Measurements from ENCODE around the gene ARHGAP40.
A peak's percentile ranks its signal among the peaks of the same experiment; 100 is the strongest.

ARHGAP40 gene

GRCh38 chr20:38631155-38632022 is 29.8 kb downstream of the ARHGAP40 start (continued):
- TF ChIP-seq, protein P1, sequence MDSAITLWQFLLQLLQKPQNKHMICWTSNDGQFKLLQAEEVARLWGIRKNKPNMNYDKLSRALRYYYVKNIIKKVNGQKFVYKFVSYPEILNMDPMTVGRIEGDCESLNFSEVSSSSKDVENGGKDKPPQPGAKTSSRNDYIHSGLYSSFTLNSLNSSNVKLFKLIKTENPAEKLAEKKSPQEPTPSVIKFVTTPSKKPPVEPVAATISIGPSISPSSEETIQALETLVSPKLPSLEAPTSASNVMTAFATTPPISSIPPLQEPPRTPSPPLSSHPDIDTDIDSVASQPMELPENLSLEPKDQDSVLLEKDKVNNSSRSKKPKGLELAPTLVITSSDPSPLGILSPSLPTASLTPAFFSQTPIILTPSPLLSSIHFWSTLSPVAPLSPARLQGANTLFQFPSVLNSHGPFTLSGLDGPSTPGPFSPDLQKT (IDR thresholded peaks at IDR 0.05; ENCODE audit: borderline replicate concordance, low read depth, low read length) = no peak
- TF ChIP-seq ZNF585B (tag by site-specific recombination; IDR thresholded peaks at IDR 0.05) (no peak), ZFHX2 (tag by site-specific recombination; conservative IDR thresholded peaks at IDR 0.05) (peak; percentile 71), GLIS1 (tag by site-specific recombination; IDR thresholded peaks at IDR 0.05) (peak; percentile 46; the same call in 1 of the 2 replicates), ZNF138 (tag by site-specific recombination; IDR thresholded peaks at IDR 0.05; ENCODE audit: borderline replicate concordance) (no peak)
- TF ChIP-seq, protein P2, sequence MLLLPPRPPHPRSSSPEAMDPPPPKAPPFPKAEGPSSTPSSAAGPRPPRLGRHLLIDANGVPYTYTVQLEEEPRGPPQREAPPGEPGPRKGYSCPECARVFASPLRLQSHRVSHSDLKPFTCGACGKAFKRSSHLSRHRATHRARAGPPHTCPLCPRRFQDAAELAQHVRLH (tag by site-specific recombination; IDR thresholded peaks at IDR 0.05) = no peak

DNA sequence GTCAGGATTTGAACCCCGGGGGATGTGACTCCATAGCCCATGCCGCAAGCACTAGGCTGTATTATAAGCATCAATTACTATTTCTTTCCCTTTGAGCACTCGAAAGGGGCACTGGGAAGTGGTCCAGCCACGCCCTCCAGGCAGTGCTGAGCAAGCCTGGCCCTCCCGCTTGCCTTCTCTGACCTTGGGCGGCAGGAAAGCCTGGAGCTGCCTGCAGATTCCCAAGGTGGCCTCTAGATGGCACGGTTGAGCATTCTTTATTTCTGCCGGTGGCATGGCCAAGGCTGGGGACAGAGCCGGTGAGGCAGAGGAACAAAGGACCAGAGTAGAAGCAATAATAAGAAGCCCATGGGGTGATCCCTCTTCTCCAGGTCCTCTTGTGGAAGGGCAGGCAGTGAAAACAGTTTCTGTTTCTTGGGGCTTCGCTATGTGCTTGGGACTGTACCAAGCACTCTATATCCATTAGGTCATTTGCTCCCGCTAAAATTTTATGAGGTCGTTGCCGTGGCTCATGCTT is 32.0 kb downstream of the ARHGAP40 start:
- H3K4me1 ChIP-seq (ENCODE audit: control insufficient read depth, insufficient read depth, low read length) = no peaks in the 10 kb centered on the region
- CTCF ChIA-PET = interaction anchor here (0.8 to 2.6 kb wide), 9 partner anchors 14 to 261 kb away, joined by 3 to 9 read pairs (median 5); no protein-coding TSS in a partner anchor
- POLR2A ChIA-PET = no interaction called here
- no peaks in the 10 kb centered on the region for H3K36me3 ChIP-seq (ENCODE audit: control insufficient read depth in 2 of 2, insufficient read depth in 1 of 2, low read length in 2 of 2)
- TF ChIP-seq, protein P3, sequence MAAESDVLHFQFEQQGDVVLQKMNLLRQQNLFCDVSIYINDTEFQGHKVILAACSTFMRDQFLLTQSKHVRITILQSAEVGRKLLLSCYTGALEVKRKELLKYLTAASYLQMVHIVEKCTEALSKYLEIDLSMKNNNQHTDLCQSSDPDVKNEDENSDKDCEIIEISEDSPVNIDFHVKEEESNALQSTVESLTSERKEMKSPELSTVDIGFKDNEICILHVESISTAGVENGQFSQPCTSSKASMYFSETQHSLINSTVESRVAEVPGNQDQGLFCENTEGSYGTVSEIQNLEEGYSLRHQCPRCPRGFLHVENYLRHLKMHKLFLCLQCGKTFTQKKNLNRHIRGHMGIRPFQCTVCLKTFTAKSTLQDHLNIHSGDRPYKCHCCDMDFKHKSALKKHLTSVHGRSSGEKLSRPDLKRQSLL (tag by site-specific recombination; IDR thresholded peaks at IDR 0.05) = no peak
- TF ChIP-seq ZNF768 (tag by site-specific recombination; IDR thresholded peaks at IDR 0.05) (peak; percentile 95), KLF16 (tag by site-specific recombination; IDR thresholded peaks at IDR 0.05) (peak; percentile 26; the same call in 1 of the 2 replicates), KLF9 (tag by site-specific recombination; IDR thresholded peaks at IDR 0.05; ENCODE audit: low read depth) (0 out of 2 replicates have a peak, but pooled peaks have one; percentile 34), ZNF654 (tag by site-specific recombination; IDR thresholded peaks at IDR 0.05; ENCODE audit: low read depth) (peak; percentile 52), ZNF335 (tag by site-specific recombination; conservative IDR thresholded peaks at IDR 0.05) (peak; percentile 38; the same call in 1 of the 2 replicates), ZNF157 (tag by site-specific recombination; IDR thresholded peaks at IDR 0.05) (no peak), ZNF211 (tag by site-specific recombination; IDR thresholded peaks at IDR 0.05; ENCODE audit: low read depth) (no peak), ZBTB7A (tag by site-specific recombination; IDR thresholded peaks at IDR 0.05; ENCODE audit: low read depth) (no peak), SP7 (tag by site-specific recombination; IDR thresholded peaks at IDR 0.05) (0 out of 2 replicates have a peak, but pooled peaks have one; percentile 31), ZNF121 (tag by site-specific recombination; IDR thresholded peaks at IDR 0.05) (no peak), ZBTB49 (tag by site-specific recombination; IDR thresholded peaks at IDR 0.05; ENCODE audit: low read depth) (no peak)
- TF ChIP-seq, protein P4, sequence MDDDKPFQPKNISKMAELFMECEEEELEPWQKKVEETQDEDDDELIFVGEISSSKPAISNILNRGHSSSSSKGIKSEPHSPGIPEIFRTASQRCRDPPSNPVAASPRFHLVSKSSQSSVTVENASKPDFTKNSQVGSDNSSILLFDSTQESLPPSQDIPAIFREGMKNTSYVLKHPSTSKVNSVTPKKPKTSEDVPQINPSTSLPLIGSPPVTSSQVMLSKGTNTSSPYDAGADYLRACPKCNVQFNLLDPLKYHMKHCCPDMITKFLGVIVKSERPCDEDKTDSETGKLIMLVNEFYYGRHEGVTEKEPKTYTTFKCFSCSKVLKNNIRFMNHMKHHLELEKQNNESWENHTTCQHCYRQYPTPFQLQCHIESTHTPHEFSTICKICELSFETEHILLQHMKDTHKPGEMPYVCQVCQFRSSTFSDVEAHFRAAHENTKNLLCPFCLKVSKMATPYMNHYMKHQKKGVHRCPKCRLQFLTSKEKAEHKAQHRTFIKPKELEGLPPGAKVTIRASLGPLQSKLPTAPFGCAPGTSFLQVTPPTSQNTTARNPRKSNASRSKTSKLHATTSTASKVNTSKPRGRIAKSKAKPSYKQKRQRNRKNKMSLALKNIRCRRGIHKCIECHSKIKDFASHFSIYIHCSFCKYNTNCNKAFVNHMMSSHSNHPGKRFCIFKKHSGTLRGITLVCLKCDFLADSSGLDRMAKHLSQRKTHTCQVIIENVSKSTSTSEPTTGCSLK (tag by site-specific recombination; IDR thresholded peaks at IDR 0.05) = no peak
- TF ChIP-seq, protein P5, sequence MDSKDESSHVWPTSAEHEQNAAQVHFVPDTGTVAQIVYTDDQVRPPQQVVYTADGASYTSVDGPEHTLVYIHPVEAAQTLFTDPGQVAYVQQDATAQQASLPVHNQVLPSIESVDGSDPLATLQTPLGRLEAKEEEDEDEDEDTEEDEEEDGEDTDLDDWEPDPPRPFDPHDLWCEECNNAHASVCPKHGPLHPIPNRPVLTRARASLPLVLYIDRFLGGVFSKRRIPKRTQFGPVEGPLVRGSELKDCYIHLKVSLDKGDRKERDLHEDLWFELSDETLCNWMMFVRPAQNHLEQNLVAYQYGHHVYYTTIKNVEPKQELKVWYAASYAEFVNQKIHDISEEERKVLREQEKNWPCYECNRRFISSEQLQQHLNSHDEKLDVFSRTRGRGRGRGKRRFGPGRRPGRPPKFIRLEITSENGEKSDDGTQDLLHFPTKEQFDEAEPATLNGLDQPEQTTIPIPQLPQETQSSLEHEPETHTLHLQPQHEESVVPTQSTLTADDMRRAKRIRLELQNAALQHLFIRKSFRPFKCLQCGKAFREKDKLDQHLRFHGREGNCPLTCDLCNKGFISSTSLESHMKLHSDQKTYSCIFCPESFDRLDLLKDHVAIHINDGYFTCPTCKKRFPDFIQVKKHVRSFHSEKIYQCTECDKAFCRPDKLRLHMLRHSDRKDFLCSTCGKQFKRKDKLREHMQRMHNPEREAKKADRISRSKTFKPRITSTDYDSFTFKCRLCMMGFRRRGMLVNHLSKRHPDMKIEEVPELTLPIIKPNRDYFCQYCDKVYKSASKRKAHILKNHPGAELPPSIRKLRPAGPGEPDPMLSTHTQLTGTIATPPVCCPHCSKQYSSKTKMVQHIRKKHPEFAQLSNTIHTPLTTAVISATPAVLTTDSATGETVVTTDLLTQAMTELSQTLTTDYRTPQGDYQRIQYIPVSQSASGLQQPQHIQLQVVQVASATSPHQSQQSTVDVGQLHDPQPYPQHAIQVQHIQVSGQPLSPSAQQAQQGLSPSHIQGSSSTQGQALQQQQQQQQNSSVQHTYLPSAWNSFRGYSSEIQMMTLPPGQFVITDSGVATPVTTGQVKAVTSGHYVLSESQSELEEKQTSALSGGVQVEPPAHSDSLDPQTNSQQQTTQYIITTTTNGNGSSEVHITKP (tag by site-specific recombination; IDR thresholded peaks at IDR 0.05) = peak; percentile 48
- TF ChIP-seq, protein P6, sequence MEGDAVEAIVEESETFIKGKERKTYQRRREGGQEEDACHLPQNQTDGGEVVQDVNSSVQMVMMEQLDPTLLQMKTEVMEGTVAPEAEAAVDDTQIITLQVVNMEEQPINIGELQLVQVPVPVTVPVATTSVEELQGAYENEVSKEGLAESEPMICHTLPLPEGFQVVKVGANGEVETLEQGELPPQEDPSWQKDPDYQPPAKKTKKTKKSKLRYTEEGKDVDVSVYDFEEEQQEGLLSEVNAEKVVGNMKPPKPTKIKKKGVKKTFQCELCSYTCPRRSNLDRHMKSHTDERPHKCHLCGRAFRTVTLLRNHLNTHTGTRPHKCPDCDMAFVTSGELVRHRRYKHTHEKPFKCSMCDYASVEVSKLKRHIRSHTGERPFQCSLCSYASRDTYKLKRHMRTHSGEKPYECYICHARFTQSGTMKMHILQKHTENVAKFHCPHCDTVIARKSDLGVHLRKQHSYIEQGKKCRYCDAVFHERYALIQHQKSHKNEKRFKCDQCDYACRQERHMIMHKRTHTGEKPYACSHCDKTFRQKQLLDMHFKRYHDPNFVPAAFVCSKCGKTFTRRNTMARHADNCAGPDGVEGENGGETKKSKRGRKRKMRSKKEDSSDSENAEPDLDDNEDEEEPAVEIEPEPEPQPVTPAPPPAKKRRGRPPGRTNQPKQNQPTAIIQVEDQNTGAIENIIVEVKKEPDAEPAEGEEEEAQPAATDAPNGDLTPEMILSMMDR (tag by site-specific recombination; IDR thresholded peaks at IDR 0.05) = peak; percentile 71
- no peak overlapping the region for H3K27ac ChIP-seq (ENCODE audit: extremely low read depth, low read depth, low read length)
- H3K9me3 ChIP-seq (ENCODE audit: control insufficient read depth, insufficient read depth, low read depth, low read length) = no peaks in the 10 kb centered on the region
- H3K4me3 ChIP-seq (ENCODE audit: low read depth, low read length) = no peak overlapping the region
